Panc1 (cell line): ENCODE results near the gene PTCD2. TPM values are rescaled to one million over a fixed set of nuclear protein-coding genes. Genes with fewer than 3 reads are reported as not detected.

Experiments used
- ATAC-seq: fragments of 200-7000 bp; cut with Tn5 transposase; 2 replicates; pipeline ENCODE4 v1.9.1; 2020; ENCODE audit warnings: mild to moderate bottlenecking, moderate library complexity
- BruUV-seq: library from RNA; stranded (reverse); fragments of 400-500 nt; replicated peaks from 2 replicates; lab custom pipeline; 2021; lab: Mats Ljungman, UMichigan
- CTCF ChIA-PET: fragments of 300-600 bp; sonication (Branson Sonifier 250); formaldehyde crosslinking; loops from one replicate; lab custom pipeline; 2022; ENCODE audit warnings: antibody characterized with exemption; lab: Charles Lee
- POLR2A ChIA-PET: fragments of 300-600 bp; sonication (Branson Sonifier 250); formaldehyde crosslinking; loops from one replicate; lab custom pipeline; 2022; ENCODE audit warnings: antibody characterized with exemption; lab: Charles Lee
- DNase-seq: peaks from one replicate; pipeline ENCODE4 v3.0.0-alpha.2; 2010; ENCODE audit warnings: low read depth, low spot score
- H3K27ac ChIP-seq: 2 replicates; pipeline ENCODE4 v1.5.1; 2011; ENCODE audit warnings: mild to moderate bottlenecking, low read length, inconsistent platforms
- H3K27me3 ChIP-seq: fragments of 200-500 bp; sonication (Bioruptor generic); 2 replicates; pipeline ENCODE4 v1.6.0; 2014; ENCODE audit warnings: low read length, inconsistent platforms; ENCODE audit not compliant: control insufficient read depth, insufficient read depth
- H3K36me3 ChIP-seq: fragments of 200-500 bp; sonication (Bioruptor generic); 2 replicates; pipeline ENCODE4 v1.5.1; 2014; ENCODE audit warnings: inconsistent platforms, mild to moderate bottlenecking, low read length, moderate library complexity; ENCODE audit not compliant: control insufficient read depth, insufficient read depth
- H3K4me1 ChIP-seq: 2 replicates; pipeline ENCODE4 v1.5.1; 2011; ENCODE audit warnings: inconsistent platforms, mild to moderate bottlenecking, low read length, moderate library complexity; ENCODE audit not compliant: control insufficient read depth, insufficient read depth
- H3K4me3 ChIP-seq, 2 experiments: 2 replicates each; pipeline ENCODE4 v1.5.1; 2011 to 2012; ENCODE audit warnings: low read depth in 2 of 2, low read length in 2 of 2, mild to moderate bottlenecking in 2 of 2, inconsistent platforms in 1 of 2, moderate library complexity in 1 of 2
- H3K9me3 ChIP-seq: fragments of 200-500 bp; sonication (Bioruptor generic); 2 replicates; pipeline ENCODE4 v1.5.1; 2014; ENCODE audit warnings: low read depth, mild to moderate bottlenecking, inconsistent platforms, low read length, moderate library complexity; ENCODE audit not compliant: control insufficient read depth, insufficient read depth
- POLR2AphosphoS5 ChIP-seq: IDR thresholded peaks from 2 replicates; pipeline ENCODE4 v1.6.1; 2012; ENCODE audit warnings: mild to moderate bottlenecking, low read depth, low read length, moderate library complexity
- SIN3A ChIP-seq: IDR thresholded peaks from 2 replicates; pipeline ENCODE4 v1.6.1; 2012; ENCODE audit warnings: low read depth, mild to moderate bottlenecking, low read length, moderate library complexity, borderline replicate concordance; ENCODE audit not compliant: insufficient read depth
- TCF7L2 ChIP-seq: IDR thresholded peaks from 2 replicates; pipeline ENCODE4 v1.6.1; 2011; ENCODE audit warnings: mild to moderate bottlenecking, low read depth, low read length, inconsistent platforms
- in situ Hi-C: cut with HindIII; loops from 2 replicates; pipeline ENCODE4 v1.10.0; 2016; ENCODE audit warnings: low sequenced_read_pairs, low pct_unique_long_range_greater_than_20kb
- intact Hi-C: fragments of 100-400 bp; cut with micrococcal nuclease; formaldehyde crosslinking; loops from one replicate; pipeline ENCODE4 v1.10.0; 2022; ENCODE audit not compliant: unreplicated experiment
- total RNA-seq: library from RNA; stranded (reverse); gene quantifications from one replicate; pipeline ENCODE4 v1.2.1, GENCODE V29; 2021; ENCODE audit not compliant: unreplicated experiment
- TF ChIP-seq, protein P1 (sequence below), 2 experiments: IDR thresholded peaks; 2 replicates each; pipeline ENCODE4 v1.6.1; 2011 to 2012; ENCODE audit warnings: low read depth in 2 of 2, control low read depth in 1 of 2, low read length in 1 of 2, mild to moderate bottlenecking in 1 of 2, moderate library complexity in 1 of 2; ENCODE audit not compliant: insufficient read depth in 1 of 2
- TF ChIP-seq, protein P2 (sequence below): fragments of 450-650 bp; IDR thresholded peaks from 2 replicates; pipeline ENCODE4 v1.5.1; 2017; ENCODE audit warnings: mild to moderate bottlenecking

Gene PTCD2
- total RNA-seq, 1 experiment from 2014 or later, result 13.0 TPM

DNA sequence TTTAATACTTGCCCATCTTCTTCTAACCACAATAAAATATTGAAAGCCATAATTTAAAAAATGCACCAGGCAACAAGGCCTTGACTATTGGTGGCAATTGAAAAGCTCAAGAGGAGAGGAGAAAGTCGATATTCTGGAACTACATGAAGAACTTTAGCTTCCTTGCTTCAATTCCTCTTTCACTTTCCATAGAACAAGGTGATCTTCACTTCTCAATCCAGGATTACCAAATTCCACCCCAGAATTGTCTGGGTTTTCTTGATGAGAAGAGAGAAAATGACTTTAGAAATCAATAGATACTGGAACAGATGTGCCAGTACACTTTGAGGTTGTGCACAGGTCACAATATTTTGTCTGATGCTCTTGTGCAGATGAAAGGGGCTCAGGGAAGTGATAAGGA lies 52.2 kb downstream of the PTCD2 start:
- intact Hi-C loops, result no loop called here
- Histone ChIP-seq H3K27ac (no peak overlapping the region), H3K36me3 (no peaks in the 10 kb centered on the region), H3K9me3 (no peaks in the 10 kb centered on the region), H3K4me3 (no peak overlapping the region), H3K27me3 (no peaks in the 10 kb centered on the region), H3K4me1 (no peaks in the 10 kb centered on the region)
- POLR2A ChIA-PET, result no interaction called here
- no TSS peak for BruUV-seq
- ATAC-seq (no peak), DNase-seq (no peak)
- in situ Hi-C loops, result no loop called here
- CTCF ChIA-PET, result no interaction called here
- TF ChIP-seq TCF7L2, result no peak
- no peak for TF ChIP-seq SIN3A
- TF ChIP-seq, protein P1, sequence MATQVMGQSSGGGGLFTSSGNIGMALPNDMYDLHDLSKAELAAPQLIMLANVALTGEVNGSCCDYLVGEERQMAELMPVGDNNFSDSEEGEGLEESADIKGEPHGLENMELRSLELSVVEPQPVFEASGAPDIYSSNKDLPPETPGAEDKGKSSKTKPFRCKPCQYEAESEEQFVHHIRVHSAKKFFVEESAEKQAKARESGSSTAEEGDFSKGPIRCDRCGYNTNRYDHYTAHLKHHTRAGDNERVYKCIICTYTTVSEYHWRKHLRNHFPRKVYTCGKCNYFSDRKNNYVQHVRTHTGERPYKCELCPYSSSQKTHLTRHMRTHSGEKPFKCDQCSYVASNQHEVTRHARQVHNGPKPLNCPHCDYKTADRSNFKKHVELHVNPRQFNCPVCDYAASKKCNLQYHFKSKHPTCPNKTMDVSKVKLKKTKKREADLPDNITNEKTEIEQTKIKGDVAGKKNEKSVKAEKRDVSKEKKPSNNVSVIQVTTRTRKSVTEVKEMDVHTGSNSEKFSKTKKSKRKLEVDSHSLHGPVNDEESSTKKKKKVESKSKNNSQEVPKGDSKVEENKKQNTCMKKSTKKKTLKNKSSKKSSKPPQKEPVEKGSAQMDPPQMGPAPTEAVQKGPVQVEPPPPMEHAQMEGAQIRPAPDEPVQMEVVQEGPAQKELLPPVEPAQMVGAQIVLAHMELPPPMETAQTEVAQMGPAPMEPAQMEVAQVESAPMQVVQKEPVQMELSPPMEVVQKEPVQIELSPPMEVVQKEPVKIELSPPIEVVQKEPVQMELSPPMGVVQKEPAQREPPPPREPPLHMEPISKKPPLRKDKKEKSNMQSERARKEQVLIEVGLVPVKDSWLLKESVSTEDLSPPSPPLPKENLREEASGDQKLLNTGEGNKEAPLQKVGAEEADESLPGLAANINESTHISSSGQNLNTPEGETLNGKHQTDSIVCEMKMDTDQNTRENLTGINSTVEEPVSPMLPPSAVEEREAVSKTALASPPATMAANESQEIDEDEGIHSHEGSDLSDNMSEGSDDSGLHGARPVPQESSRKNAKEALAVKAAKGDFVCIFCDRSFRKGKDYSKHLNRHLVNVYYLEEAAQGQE (IDR thresholded peaks at IDR 0.05; ENCODE audit: insufficient read depth in 1 of 2, low read depth in 2 of 2, low read length in 1 of 2), result no peak
- TF ChIP-seq POLR2AphosphoS5, result no peak
- TF ChIP-seq, protein P2, sequence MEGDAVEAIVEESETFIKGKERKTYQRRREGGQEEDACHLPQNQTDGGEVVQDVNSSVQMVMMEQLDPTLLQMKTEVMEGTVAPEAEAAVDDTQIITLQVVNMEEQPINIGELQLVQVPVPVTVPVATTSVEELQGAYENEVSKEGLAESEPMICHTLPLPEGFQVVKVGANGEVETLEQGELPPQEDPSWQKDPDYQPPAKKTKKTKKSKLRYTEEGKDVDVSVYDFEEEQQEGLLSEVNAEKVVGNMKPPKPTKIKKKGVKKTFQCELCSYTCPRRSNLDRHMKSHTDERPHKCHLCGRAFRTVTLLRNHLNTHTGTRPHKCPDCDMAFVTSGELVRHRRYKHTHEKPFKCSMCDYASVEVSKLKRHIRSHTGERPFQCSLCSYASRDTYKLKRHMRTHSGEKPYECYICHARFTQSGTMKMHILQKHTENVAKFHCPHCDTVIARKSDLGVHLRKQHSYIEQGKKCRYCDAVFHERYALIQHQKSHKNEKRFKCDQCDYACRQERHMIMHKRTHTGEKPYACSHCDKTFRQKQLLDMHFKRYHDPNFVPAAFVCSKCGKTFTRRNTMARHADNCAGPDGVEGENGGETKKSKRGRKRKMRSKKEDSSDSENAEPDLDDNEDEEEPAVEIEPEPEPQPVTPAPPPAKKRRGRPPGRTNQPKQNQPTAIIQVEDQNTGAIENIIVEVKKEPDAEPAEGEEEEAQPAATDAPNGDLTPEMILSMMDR, result no peak

DNA sequence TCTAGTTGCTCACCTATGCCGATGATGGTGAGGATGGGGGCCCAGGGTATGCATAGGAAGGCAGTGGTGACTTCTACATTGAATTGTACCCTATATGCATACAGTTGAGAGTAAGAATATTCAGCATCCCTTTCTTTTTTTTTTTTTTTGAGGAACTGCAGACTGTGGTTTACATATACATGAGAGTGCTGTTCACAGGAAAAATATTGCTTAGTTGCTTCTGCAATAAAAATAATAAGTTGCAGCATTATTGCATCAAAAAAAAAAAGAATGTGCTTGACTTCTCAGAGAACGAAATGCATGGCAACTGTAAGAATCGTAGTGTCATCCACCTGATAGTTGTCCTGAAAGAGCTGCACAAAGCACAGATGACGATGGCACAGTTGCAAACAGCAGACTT lies 52.8 kb downstream of the PTCD2 start:
- POLR2A ChIA-PET, result no interaction called here
- intact Hi-C loops (no loop called here), in situ Hi-C loops (no loop called here)
- no peaks in the 10 kb centered on the region for H3K27me3 ChIP-seq
- H3K36me3 ChIP-seq, result no peaks in the 10 kb centered on the region
- DNase-seq (no peak), ATAC-seq (no peak)
- H3K4me1 ChIP-seq, result no peaks in the 10 kb centered on the region
- no peak overlapping the region for H3K4me3 ChIP-seq
- H3K27ac ChIP-seq, result no peak overlapping the region
- no peaks in the 10 kb centered on the region for H3K9me3 ChIP-seq
- TF ChIP-seq, protein P1 (IDR thresholded peaks at IDR 0.05; ENCODE audit: insufficient read depth in 1 of 2, low read depth in 2 of 2, low read length in 1 of 2), result no peak
- TF ChIP-seq, protein P2, result no peak
- TF ChIP-seq SIN3A (no peak), TCF7L2 (no peak), POLR2AphosphoS5 (no peak)
- CTCF ChIA-PET, result no interaction called here
- BruUV-seq, result no TSS peak
